B cell (primary cell): Measurements from ENCODE around the gene PRRC2B. TPM values are rescaled to one million over a fixed set of nuclear protein-coding genes. Genes with fewer than 3 reads are reported as not detected.

Source experiments
- ATAC-seq: fragments of 200-7000 bp; cut with Tn5 transposase; one replicate; pipeline ENCODE4 v1.10.0; 2021; ENCODE audit warnings: low read depth, mild to moderate bottlenecking, moderate number of reproducible peaks, moderate library complexity
- CTCF ChIA-PET: fragments of 350-600 bp; sonication (Branson Sonifier 250); formaldehyde crosslinking; loops from one replicate; lab custom pipeline; 2021; ENCODE audit warnings: antibody characterized with exemption, inconsistent platforms; lab: Charles Lee
- POLR2A ChIA-PET: fragments of 350-600 bp; sonication (Branson Sonifier 250); formaldehyde crosslinking; loops from one replicate; lab custom pipeline; 2021; ENCODE audit warnings: antibody characterized with exemption; lab: Charles Lee
- DNase-seq: peaks from one replicate; pipeline ENCODE4 v3.0.0; 2013
- H2AFZ ChIP-seq: 2 replicates; pipeline ENCODE4 v1.6.1; 2012; ENCODE audit warnings: mild to moderate bottlenecking, low read depth, low read length; ENCODE audit not compliant: insufficient read depth, poor library complexity, severe bottlenecking
- H3K27ac ChIP-seq, 2 donors: 1 replicate in 1 of 2; 2 replicates in 1 of 2; pipeline ENCODE4 v1.5.1; 2012 to 2013; ENCODE audit warnings: low read length in 2 of 2, mild to moderate bottlenecking in 2 of 2, moderate library complexity in 1 of 2
- H3K27me3 ChIP-seq, 4 experiments: fragments of 200-600 bp in 1 of 4; sonication (generic) in 1 of 4; replicated peaks in 1 of 4; 1 replicate in 2 of 4; 2 replicates in 2 of 4; pipeline versions ENCODE4 v1.6.1 to v1.7.0; 2013 to 2016; ENCODE audit warnings: low read length in 3 of 4, mild to moderate bottlenecking in 2 of 4, mixed read lengths in 1 of 4, moderate library complexity in 1 of 4; ENCODE audit not compliant: insufficient read depth in 4 of 4, control insufficient read depth in 3 of 4; ENCODE audit errors: control extremely low read depth in 1 of 4
- H3K36me3 ChIP-seq, 2 experiments: replicated peaks in 1 of 2; 1 replicate in 1 of 2; 2 replicates in 1 of 2; pipeline versions ENCODE4 v1.6.1 to v1.7.1; 2013; ENCODE audit warnings: low read length in 1 of 2; ENCODE audit not compliant: insufficient read depth in 2 of 2, control insufficient read depth in 1 of 2; ENCODE audit errors: control extremely low read depth in 1 of 2, extremely low read depth in 1 of 2
- H3K4me1 ChIP-seq, 2 donors: fragments of 200-600 bp in 1 of 2; sonication (generic) in 1 of 2; 1 replicate in 1 of 2; 2 replicates in 1 of 2; pipeline versions ENCODE4 v1.5.1 to v1.6.1; 2013 to 2017; ENCODE audit warnings: low read length in 2 of 2; ENCODE audit not compliant: control insufficient read depth in 2 of 2, insufficient read depth in 2 of 2
- H3K4me2 ChIP-seq: replicated peaks from 2 replicates; pipeline ENCODE3; 2012; ENCODE audit warnings: mild to moderate bottlenecking, low read depth, low read length; ENCODE audit not compliant: poor library complexity, severe bottlenecking
- H3K4me3 ChIP-seq, 5 experiments: fragments of 200-600 bp in 1 of 5; sonication (generic) in 1 of 5; 1 replicate in 3 of 5; 2 replicates in 2 of 5; pipeline versions ENCODE4 v1.5.1 to v1.7.0; 2011 to 2016; ENCODE audit warnings: low read length in 4 of 5, mild to moderate bottlenecking in 4 of 5, low read depth in 2 of 5, control low read depth in 1 of 5, moderate library complexity in 1 of 5; ENCODE audit not compliant: insufficient read depth in 1 of 5; ENCODE audit errors: control extremely low read depth in 1 of 5, extremely low read depth in 1 of 5
- H3K79me2 ChIP-seq: fragments of 200-600 bp; sonication (generic); one replicate; pipeline ENCODE4 v1.6.0; 2016; ENCODE audit warnings: low read length; ENCODE audit not compliant: control insufficient read depth, insufficient read depth
- H3K9ac ChIP-seq: fragments of 200-600 bp; sonication (generic); 2 replicates; pipeline ENCODE4 v1.6.1; 2017; ENCODE audit warnings: mild to moderate bottlenecking, low read length, moderate library complexity
- H3K9me3 ChIP-seq, 3 donors: one replicate each; pipeline versions ENCODE4 v1.6.1 to v1.7.1; 2013; ENCODE audit warnings: low read length in 2 of 3; ENCODE audit not compliant: control insufficient read depth in 2 of 3, insufficient read depth in 1 of 3; ENCODE audit errors: control extremely low read depth in 1 of 3
- H4K20me1 ChIP-seq: 2 replicates; pipeline ENCODE4 v1.6.0; 2012; ENCODE audit warnings: mild to moderate bottlenecking, low read length; ENCODE audit not compliant: insufficient read depth, control insufficient read depth, poor library complexity, severe bottlenecking
- H3K27ac Mint-ChIP-seq: one replicate; pipeline ENCODE4 v1.8.0; 2021; ENCODE audit warnings: mixed read lengths
- H3K27me3 Mint-ChIP-seq: one replicate; pipeline ENCODE4 v1.8.0; 2021; ENCODE audit warnings: mixed read lengths
- H3K4me1 Mint-ChIP-seq: one replicate; pipeline ENCODE4 v1.8.0; 2021; ENCODE audit warnings: mixed read lengths
- H3K4me3 Mint-ChIP-seq: one replicate; pipeline ENCODE4 v1.8.0; 2021; ENCODE audit warnings: mixed read lengths
- H3K9me3 Mint-ChIP-seq: one replicate; pipeline ENCODE4 v1.8.0; 2022; ENCODE audit warnings: mixed read lengths; ENCODE audit not compliant: insufficient read depth
- EZH2 ChIP-seq: IDR thresholded peaks from 2 replicates; pipeline ENCODE4 v1.6.1; 2012; ENCODE audit warnings: borderline replicate concordance, low read depth, mild to moderate bottlenecking, moderate library complexity, low read length; ENCODE audit not compliant: insufficient read depth, poor library complexity, severe bottlenecking
- WGBS: methylation state at CpG from one replicate; pipeline ENCODE4 v1.1.5; 2013; ENCODE audit warnings: missing lambda C conversion rate; ENCODE audit not compliant: insufficient coverage; 5-methylcytosine and 5-hydroxymethylcytosine counted together
- intact Hi-C: fragments of 100-400 bp; cut with micrococcal nuclease; formaldehyde crosslinking; loops from one replicate; pipeline ENCODE4 v1.10.0; 2022
- polyA plus RNA-seq: library from polyadenylated mRNA; depleted of rRNA; stranded (reverse); fragments of >200 nt; gene quantifications from 2 replicates; pipeline ENCODE4 v1.2.3, GENCODE V29; 2012
- total RNA-seq, 2 donors: library from RNA; stranded (reverse); fragments of 120-200 nt in 1 of 2; gene quantifications; 1 replicate in 1 of 2; 2 replicates in 1 of 2; pipeline versions ENCODE4 v1.2.3 to v1.2.4, GENCODE V29; 2013 to 2022
- TF ChIP-seq, protein P1 (sequence below): fragments of 200-600 bp; IDR thresholded peaks from one replicate; pipeline ENCODE4 v1.8.0; 2022; ENCODE audit warnings: antibody characterized with exemption, mild to moderate bottlenecking

PRRC2B gene
- total and polyA plus RNA-seq, 2 donors (not counting 1 experiment from before 2014, with no cell fraction given) = 63.9 to 268 TPM

DNA sequence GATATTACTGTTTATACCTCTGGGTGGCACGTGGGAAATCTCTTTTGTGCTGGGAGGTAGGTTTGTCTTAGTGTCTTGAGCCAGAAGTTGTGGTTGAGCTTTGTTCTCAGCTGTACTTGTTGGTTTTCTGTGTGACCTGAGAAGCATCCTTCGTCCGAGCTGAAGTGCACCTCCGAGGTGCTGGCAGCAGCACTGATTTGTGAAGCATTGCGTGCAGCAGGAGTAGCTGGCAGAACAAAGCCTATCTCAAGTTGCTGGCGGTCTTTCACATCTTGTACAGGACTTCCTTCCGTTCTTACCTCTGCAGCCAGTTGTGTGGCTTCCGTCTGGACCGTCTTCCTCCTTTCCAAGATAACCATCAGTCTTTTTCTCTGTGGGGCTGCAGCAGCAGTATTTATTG is 4.3 kb downstream of the PRRC2B start:
- H4K20me1 ChIP-seq = peaks cover 79% of the 10 kb centered on the region
- Mint-ChIP-seq H3K4me1 (peaks cover 73% of the 10 kb centered on the region), H3K4me3 (peak overlapping the region; percentile 63), H3K27ac (peak overlapping the region; percentile 93), H3K27me3 (no peaks in the 10 kb centered on the region), H3K9me3 (no peaks in the 10 kb centered on the region)
- H3K9ac ChIP-seq = peak overlapping the region; percentile 36
- peak overlapping the region in 3 of 5 experiments; percentile 7 to 37 (median 21) for H3K4me3 ChIP-seq
- intact Hi-C loops = loop anchor here (5.0 kb wide), 3 partner anchors 44 to 959 kb away; no protein-coding TSS in a partner anchor
- no peaks in the 10 kb centered on the region for H3K27me3 ChIP-seq
- H3K9me3 ChIP-seq = no peaks in the 10 kb centered on the region
- POLR2A ChIA-PET = interaction anchor here (1.0 kb wide), 1 partner anchor 25 kb away, joined by 6 read pairs; no protein-coding TSS in a partner anchor
- peak overlapping the region; percentile 42 to 82 for H3K27ac ChIP-seq
- H3K36me3 ChIP-seq = peaks cover 0 to 8% of the 10 kb centered on the region in 2 experiments
- peaks cover 86% of the 10 kb centered on the region for H3K79me2 ChIP-seq
- H3K4me2 ChIP-seq = peak overlapping the region; percentile 70
- peaks cover 52 to 60% of the 10 kb centered on the region in 2 donors for H3K4me1 ChIP-seq
- H2AFZ ChIP-seq = no peak overlapping the region
- CTCF ChIA-PET = interaction anchor here (0.6 to 1.9 kb wide), 2 partner anchors 14 to 62 kb away, joined by 5 to 8 read pairs; no protein-coding TSS in a partner anchor
- WGBS = 0% methylated on average over 9 of the region's 9 CpGs
- ATAC-seq (no peak), DNase-seq (peak; percentile 61)
- no peak for TF ChIP-seq EZH2
- TF ChIP-seq, protein P1, sequence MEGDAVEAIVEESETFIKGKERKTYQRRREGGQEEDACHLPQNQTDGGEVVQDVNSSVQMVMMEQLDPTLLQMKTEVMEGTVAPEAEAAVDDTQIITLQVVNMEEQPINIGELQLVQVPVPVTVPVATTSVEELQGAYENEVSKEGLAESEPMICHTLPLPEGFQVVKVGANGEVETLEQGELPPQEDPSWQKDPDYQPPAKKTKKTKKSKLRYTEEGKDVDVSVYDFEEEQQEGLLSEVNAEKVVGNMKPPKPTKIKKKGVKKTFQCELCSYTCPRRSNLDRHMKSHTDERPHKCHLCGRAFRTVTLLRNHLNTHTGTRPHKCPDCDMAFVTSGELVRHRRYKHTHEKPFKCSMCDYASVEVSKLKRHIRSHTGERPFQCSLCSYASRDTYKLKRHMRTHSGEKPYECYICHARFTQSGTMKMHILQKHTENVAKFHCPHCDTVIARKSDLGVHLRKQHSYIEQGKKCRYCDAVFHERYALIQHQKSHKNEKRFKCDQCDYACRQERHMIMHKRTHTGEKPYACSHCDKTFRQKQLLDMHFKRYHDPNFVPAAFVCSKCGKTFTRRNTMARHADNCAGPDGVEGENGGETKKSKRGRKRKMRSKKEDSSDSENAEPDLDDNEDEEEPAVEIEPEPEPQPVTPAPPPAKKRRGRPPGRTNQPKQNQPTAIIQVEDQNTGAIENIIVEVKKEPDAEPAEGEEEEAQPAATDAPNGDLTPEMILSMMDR = no peak

DNA sequence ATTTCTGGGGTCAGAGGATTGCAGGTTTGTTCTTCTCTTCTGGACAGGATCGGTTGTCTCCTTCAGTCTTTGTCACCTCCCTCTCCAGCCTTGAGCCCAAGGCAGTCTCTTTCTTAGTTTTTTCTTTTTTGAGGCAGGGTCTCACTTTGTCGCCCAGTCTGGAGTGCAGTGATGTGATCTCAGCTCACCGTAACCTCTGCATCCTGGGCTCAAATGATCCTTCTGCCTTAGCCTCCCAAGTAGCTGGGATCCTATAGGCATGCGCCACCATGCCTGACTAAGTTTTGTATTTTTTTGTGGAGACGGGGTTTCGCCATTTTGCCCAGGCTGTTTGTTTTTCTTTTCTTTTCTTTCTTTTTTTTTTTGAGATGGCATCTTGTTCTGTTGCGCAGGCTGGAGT is 6.1 kb downstream of the PRRC2B start:
- Histone ChIP-seq H2AFZ (no peak overlapping the region), H3K27ac (peak overlapping the region in 1 of 2 donors; percentile 4), H3K27me3 (no peaks in the 10 kb centered on the region), H3K9ac (no peak overlapping the region), H3K79me2 (peaks cover 99% of the 10 kb centered on the region), H4K20me1 (peaks cover 93% of the 10 kb centered on the region), H3K4me2 (no peak overlapping the region), H3K9me3 (no peaks in the 10 kb centered on the region), H3K4me1 (peaks cover 59 to 72% of the 10 kb centered on the region in 2 donors), H3K36me3 (peaks cover 0 to 14% of the 10 kb centered on the region in 2 experiments), H3K4me3 (no peak overlapping the region)
- H3K9me3 Mint-ChIP-seq = no peaks in the 10 kb centered on the region
- 83% methylated on average over 7 of the region's 7 CpGs for WGBS
- no peak overlapping the region for H3K4me3 Mint-ChIP-seq
- no peak for ATAC-seq
- H3K27me3 Mint-ChIP-seq = no peaks in the 10 kb centered on the region
- TF ChIP-seq EZH2 = no peak
- TF ChIP-seq, protein P1 = no peak
- CTCF ChIA-PET = no interaction called here
- no peak for DNase-seq
- intact Hi-C loops = loop anchor here (5.0 kb wide), 3 partner anchors 42 to 957 kb away; no protein-coding TSS in a partner anchor
- peaks cover 80% of the 10 kb centered on the region for H3K4me1 Mint-ChIP-seq
- POLR2A ChIA-PET = no interaction called here
- H3K27ac Mint-ChIP-seq = peak overlapping the region; percentile 41
